Measurements from ENCODE around the gene HOXA11.

Gene HOXA11

DNA sequence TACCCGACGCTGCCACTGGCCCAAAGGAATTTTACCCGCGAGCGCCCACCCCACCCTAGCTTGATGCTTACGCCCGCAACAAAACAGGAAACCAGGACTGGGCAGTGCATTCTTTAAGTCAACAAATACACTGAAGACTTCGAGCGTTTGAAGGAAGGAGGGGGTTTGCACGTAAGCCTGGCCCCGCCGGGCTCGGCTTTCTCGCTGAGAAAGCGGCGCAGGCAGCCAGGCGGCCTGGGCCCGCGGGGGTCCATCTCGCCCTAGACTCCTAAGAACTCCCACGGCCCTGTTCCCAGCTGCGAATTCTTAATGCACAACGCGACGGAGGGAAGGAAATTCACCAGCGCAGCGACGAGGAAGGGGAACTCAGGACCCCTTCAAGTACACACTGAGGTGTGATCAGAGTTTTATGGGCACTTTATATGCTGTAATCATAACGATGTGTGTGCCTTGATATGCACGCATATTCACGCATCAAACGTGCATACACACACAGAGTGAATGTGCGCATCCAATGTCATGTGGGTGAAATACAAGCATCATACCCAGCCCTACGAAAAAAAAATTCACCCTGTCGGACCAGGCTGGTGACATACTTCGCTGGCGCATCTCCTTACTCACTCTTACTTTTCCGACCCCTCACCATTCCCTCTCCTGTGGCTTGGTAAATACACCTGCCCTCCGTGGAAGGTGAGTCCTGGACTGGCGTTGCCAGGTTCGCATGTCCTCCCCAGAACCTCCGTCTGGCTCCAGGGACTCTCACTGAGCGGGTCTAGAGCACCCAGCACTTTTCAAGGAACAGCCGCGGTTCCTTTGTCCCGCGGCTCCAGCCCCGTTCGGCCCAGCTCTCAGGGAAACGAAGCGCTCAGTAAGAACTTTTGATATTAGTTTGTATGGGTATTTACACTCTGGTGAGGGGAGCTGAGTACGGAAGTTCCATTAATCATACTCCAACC is 20.6 kb upstream of the HOXA11 start:
- DNase-seq: no peak

DNA sequence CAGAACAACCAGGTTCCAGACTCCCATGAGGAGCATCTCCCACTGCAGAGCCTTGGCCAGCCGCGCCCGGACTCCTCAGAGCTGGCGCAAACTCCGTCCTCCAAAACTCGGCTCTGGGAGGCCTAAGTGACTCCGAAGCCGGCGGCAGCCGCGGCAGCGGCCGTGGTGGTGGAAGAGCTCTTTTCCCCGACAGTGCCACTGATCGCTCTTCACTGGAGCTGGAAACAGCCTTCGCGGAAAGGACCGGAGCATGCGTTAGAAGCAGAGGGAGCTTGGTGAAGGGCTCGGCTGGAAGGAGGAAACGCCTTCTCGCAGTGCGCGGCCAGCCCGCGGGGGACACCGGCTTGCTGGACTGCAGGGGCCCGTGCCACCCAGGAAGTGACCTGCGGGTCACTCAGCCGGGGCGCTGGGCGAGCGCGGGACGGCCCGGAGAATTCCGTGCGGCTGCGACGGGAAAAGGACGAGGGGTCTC is 19.9 kb upstream of the HOXA11 start:
- DNase-seq: no peak

DNA sequence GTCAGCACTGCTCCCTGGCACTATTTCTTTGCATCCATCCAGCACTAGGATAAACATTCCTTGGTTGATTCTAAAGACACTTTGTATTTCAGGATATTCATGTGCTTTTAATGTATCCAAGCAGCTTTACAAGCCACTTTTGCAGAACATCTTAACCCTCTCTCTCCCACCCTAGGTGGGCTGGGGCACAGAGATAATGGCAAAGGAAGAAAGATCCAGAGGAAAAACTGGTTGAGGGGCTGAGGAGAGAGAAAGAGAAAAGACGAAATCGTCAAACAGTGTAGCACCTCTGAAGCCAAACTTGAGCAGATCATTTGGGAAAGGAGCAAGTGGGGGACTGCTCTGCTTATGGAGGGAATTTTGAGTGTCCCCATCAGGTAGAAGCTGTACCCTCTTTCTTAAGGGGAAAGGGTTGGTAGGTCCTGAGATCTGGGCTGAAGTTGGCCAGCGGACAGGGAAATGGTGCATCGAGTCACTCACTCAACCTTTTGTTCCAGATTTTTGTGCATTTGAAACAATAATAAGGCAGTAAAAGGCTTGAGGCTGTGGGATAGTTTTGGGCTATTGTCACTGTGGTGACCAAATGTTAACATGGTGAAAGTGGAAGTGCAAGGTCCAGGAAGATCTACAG is 19.0 kb upstream of the HOXA11 start:
- no peak for DNase-seq

DNA sequence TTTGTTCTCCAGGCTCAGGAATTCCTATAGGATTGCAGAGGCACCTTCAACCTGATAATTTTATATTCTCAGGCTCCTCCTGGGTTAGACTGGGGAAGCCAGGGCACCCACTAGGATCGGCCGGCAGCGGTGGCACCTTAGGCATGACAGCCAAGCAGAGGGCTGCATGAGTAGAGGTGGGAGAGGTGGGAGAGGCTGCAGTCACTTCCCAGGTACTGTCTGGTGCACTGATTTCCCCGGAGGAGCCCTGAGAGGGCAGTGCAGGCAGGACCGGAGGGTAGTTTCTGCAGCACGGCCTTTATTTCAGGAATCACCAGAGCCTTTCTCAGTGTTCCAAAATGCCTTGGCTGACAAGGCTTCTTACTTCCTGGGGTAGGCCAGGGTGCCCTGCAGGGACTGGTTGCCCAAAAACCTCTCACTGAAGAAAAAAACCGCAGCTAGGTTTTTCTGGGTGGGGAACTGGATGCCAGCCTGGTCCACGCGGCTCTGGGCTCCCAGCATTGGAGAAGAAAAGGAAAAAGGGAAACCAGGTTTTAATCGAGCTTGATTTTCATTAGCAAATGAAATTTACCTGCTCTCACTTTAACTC is 18.4 kb upstream of the HOXA11 start:
- no peak for DNase-seq

DNA sequence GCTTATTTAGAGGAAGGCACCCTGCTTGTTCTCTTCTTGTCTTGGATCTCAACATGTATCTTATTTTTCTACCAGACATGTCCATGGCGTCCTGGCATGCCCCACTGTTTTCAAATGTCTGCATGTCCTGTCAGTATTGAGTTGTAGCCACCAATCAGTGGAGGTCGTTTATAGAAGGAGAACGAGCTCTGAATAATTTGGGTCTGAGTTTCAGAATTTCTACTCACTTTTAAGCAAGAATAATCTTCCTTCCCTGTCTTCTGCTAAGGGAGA is 17.8 kb upstream of the HOXA11 start:
- DNase-seq: no peak

DNA sequence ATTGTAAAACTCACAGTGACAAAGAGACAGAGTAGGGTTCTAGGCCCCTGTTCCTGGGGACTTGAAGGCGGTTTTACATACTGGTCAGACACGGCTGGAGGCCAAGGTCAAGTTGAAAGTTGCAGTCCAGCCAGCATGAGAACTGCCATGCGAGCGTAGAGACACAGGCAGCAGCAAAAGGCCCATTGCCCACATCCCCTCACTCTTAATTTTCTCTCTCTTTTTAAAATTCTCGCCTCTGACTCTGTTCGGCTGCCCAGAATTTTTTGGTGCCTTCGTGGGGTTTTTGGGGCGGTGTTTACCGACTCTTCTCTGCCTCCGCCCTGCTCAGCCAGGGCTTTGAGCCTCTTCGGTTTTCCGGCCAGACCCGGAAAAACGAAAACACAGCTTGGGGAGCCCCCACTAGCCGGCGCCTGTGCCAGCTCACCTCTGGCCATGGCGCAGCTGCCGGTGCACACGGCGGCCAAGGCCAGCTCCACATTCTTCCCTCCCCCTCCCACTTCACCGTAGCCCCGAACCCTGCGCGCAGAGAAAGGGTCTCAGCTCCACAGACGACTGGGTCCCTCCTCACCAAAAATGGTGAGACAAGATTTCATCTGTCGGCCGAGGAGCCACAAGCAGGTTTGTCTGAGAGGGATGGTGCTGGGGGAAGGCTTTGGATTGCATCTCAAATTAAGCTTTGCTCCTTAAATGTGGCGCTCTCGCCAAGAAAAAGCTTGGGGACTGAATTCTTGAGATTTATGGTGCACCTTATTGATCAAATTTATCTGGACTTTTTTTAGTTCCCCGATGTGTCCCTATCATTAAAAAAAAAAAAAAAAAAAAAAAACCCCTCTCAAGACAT is 17.2 kb upstream of the HOXA11 start:
- DNase-seq: no peak

DNA sequence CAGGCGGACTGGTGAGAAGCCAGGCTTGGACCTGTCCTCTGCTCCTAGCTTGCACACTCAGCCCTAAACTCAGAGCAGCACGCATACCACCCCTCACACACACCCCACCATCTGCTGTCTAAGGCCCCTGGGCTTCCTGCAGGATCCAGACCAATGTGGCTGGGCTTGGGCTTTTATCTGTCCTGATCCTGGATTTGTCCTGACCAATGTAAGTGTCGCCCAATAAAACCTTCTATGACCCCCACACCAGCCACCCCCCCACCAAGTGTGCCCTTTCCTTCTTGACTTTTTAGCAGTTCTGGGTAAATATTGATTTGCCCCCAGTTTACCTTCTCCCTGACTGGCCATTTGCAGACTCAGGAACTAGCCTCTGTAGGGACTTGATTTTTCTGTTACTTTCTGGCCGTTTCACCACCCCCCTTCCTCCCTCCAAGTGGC is 16.6 kb upstream of the HOXA11 start:
- no peak for DNase-seq

DNA sequence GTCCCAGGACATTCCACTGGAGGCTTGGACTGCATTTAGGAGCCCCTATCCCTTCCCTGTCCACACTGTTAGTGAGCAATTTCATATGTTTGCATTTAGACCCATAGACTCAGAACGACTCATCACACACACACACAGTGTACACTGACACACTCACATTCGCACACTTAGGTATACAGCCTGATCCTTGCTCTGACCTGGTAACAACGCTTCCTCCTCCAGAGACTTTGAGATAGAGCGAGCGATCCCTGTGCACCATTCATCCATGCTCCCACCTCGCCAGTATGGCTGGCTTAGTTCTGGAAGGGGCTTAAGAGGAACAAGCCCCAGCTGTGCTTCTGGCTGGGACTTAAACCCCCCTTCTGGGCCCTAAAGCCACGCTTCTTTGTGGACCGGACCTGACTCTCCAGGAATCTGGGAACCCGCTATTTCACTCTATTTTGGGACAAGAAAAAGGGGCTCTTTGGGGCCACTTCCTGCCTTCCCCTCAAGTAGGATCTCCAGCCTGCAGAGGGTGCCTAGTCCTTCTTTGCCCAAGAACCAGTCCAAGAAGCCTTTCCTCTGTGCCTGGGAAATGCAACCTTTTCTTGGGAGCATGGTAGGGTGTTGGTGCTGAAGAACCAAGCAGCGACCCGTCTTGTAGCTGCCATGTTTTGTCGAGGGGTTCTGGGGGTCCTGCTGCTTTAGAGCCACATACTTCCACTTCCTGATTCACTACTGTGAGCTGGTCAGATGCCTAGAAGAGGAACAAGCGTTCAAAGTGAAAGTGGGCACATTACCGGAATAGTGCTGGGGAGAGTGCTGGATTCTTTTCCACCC is 15.9 kb upstream of the HOXA11 start:
- DNase-seq: no peak

DNA sequence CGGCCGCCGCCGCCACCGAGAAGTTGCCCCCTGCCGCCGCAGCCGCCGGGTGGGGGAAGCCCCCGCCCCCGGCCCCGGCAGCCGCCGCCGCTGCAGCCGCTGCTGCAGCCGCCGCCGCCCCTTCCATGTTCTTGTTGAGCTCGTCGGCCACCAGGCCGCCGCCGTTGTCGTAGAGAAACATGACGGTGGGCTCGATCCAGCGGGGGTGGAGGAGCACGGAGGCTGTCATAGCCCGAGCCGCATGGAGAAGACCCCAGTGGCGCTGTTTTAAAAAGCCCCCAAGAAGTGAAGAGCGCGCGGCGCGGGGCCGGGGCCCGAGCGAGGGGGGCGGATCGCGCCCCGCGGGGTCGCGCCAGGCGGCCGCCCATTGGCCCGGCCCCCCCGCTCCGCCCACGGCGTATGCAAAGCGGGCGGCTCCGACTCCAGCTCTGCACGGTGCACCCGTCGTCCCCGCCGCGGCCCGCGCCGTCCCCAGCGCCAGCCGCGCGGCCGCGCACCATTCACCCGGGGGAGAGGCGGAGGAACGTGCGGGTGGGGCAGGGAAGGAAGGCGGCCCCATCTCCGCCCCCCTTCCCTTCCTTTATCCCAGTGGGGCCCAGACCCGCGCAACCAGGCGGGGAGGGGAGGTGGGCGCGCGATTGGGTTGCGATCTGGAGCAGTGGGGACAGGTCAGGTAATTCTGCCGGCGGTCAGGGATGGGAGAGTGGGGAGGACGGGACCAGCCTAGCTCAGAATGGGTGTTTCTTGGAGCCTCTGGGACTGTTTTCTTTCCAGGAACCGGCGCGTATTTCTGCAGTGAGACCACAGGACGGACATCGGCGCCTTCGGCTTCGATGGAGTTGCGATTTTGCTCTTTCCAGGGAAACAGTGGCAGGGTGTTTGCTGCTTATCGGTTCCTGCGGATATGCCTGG is 15.1 kb upstream of the HOXA11 start, which contains the start of gene HOXA13:
TSS of gene HOXA13 (minus strand) at position 243 of the 912 bp plus-strand sequence. CDS start at position 229, 14 bp downstream.
- no peak for DNase-seq

DNA sequence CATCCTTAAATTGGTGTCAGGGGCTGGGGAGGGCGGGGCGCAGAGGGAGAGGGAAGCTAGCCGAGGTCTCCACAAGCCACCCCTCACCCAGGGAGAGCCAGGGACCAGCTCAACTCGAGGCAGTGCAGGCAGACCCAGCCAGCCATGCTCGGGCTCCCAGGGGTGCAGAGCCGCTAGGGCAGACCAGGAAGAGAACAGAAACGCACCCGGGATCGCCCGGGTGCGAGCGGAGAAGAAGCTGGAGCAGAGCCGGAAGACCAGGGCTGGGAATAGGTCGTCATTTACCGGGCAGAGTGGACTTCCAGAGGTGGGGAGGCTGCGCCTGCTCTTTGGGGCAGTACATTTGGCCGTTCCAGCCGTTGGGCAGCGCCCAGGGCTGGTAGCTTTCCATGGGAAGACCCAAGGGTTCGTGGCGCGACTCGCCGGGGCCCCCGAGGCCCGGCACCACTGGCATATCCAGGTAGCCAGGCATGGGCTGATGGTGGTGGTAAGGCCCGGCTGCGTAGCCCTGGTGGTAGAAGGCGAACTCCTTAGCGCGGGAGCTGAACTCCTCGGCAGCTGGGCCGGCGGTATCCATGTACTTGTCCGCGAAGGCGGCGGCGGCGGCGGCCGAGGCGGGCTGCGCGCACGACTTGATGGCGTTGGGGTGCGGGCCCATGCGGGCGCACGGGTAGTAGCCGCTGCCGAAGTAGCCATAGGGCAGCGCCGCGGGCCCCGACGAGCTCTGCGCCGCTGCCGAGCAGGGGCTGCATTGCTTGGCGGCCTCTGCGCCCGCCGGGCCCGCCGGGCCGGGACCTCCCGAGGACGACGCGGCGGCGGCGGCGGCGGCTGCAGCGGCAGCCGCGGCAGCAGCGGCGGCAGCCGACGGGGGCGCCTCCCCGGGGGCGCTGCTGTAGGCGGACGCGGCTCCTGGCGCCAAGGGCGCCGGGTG is 14.1 kb upstream of the HOXA11 start:
- DNase-seq: no peak

DNA sequence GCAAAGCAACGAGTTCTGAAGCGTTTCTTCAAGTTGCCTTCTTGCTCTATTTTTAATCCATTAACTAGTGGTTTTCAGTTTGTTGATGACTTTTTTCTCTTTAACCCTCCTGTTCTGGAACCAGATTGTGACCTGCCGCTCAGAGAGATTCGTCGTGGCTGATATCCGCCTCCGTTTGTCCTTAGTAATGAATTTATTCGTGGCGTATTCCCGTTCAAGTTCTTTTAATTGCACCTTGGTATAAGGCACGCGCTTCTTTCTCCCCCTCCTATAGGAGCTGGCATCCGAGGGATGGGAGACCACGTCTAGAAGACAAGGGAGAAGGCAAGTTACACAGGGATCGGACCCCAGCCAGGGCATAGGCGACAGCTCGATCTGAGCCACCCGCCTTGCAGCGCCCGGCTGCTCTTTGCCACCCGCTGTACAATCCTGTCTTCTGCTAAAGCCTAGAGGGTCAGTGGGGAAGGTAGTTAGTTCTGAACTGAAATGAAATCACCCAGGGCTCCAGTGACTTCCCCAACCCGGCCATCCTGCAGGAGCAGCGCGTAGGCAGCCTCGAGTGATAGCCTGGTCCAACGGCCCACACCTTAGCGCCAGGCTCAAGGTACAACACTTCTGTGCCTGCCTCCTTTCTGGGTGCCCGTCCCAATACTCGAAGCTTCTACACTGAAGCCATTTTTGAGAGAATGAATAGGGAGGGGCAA is 13.3 kb upstream of the HOXA11 start:
- peak; percentile 25 for DNase-seq

DNA sequence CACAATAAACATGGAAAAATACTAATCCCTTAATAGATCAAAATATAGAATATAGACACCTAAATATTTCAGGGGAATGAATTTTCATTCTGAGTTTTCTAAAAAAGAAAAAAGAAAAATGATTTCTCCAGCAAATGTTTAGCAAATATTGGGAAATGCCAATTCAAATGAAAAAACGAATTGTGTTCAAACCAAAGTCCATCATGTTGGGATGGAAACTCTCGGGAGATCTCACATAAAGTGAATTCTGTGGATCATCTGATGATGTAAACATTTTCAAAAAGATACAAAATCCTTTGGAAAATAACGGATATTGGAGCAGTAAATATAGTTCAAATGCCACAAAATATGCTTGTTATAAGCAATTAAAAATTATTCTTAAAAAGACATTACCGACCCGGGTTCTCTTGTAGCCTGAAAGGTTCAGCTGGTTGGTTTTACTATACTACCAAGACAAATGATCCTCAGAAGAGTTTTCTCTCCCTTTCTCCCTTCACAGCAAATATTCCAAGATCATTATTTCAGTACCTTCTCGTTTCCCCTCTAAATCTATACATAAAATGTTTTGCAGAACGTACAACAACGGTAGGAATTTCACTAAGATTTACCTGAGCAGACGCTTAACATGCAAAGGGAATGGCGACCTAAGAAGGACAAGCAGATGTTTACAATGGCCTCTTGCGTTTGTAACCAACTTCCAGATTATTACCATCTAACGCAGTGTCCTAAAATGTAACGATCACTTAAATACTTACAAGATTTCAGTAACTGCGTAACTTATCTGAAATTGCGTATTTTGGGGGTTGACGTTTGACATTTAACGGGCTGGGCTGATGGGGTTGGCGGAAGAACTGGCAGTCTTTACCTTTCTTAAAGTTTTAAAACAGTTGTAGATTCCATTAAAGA is 12.4 kb upstream of the HOXA11 start:
- no peak for DNase-seq

DNA sequence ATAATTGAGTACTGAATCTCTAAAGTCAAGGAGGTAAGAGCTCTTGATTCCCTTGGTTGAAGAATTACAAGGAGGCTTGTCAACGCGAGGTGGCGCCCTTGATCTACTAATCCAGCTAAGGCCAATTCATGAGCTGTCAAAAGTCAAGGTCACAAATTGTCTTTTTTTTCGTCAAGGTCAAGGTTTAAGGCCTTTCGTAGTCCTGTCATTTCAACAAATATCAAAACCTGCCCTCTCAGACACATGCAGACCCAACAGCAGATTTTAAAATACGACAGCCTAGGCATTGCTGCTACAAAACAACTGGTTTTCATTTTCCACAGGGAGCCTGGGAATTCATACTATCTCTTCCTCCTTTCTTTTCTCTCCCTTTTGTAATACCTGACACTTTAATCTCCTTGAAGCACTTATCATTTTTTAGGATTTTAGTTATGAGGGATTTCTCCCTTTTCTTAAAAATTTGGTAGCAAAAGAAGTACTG is 11.3 kb upstream of the HOXA11 start:
- peak; percentile 91 for DNase-seq

DNA sequence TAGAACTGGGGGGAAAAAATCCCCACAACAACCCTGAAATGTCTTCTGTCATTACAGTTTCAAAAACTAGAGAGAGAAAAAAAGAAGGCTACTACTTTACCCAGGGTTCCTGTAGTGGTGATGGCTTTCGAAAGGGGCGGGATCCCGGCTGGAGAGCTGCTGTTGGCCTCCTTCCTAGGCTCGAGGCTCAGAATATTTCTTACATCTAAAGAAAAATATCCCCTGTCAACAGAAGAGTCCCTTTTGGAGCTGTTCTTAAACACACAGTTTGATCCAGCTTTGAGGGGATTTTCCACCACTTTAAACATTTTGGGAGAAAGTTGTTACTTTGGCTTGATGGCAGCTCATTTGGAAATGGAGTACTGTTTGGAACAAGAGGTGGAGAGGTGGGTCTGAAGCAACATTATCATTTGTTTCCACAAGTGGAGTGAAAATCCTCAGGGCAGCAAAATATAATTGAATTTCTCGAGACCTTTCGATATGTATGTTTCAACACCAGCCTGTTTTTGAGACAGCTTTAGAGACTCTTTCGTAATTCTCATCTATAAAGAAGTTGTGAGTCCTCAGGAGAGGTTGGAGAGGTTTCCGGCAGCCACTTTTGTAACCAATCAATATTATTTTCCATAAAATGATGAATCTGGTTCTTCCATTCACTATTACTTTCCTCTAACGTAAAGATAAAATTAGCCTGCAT is 9.8 kb upstream of the HOXA11 start:
- DNase-seq: peak; percentile 16

DNA sequence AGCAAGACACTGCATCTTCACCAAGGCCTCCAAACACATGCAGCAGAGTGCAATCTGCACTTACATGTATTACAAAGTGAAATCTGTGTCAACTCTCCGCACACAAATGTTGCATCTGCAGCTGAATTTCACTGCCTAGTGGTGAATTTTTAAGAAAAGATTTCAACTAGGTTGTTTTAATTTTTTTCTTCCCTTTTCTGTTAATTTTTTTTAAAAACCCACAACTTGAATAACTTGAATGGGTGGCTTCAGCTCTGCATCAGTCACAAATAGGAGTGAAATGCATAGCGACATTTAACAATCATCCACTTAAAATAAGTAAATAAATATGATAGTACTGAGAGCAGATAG is 8.9 kb upstream of the HOXA11 start:
- DNase-seq: no peak

DNA sequence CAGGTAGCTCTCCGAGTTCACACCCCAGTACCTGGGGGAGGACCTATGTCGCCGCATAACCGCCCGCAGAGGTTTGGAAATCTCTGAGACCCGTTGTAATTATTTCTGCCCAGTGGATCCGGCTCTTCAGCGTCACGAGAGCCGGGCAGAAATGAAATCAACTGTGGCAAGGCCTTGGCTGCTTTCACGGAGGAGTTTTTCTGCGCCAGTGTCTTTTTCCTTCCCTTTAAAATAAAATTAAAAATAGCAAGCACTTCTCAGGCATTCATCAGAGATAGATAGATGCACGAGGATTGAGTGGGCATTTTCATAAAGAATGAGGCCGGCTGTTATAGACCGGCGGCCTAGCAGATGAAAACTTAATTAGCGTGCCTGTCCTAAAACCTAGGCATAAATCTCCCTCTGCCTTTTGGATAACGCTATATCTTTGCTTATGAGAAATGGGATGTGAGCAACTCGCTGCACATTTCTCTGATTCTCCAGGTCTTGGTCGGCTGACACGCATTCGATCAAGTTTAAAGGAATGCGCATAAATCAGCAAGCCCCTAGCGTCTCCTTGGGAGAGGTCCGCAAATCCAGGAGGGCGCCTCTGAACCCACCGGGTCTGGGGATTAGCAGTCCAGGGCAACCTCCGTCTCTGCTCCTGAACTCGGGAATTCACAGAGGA is 8.4 kb upstream of the HOXA11 start:
- peak; percentile 17 for DNase-seq
